D721Med (cell line): ENCODE results near the gene NYAP1.
A peak's percentile ranks its signal among the peaks of the same experiment; 100 is the strongest.

ENCODE experiments used
- DNase-seq: peaks from one replicate; pipeline ENCODE4 v3.0.0; 2011; ENCODE audit warnings: low spot score; ENCODE audit not compliant: insufficient read length
- FAIRE-seq: peaks from 2 replicates; lab custom pipeline; 2011; peaks lifted over from hg19 to GRCh38; lab: Jason Lieb, UNC
- TF ChIP-seq, protein P1 (sequence below): IDR thresholded peaks from 2 replicates; pipeline ENCODE4 v1.5.1; 2012; ENCODE audit warnings: mild to moderate bottlenecking, control low read depth; ENCODE audit not compliant: insufficient read depth; ENCODE audit errors: missing control alignments

Gene NYAP1

DNA sequence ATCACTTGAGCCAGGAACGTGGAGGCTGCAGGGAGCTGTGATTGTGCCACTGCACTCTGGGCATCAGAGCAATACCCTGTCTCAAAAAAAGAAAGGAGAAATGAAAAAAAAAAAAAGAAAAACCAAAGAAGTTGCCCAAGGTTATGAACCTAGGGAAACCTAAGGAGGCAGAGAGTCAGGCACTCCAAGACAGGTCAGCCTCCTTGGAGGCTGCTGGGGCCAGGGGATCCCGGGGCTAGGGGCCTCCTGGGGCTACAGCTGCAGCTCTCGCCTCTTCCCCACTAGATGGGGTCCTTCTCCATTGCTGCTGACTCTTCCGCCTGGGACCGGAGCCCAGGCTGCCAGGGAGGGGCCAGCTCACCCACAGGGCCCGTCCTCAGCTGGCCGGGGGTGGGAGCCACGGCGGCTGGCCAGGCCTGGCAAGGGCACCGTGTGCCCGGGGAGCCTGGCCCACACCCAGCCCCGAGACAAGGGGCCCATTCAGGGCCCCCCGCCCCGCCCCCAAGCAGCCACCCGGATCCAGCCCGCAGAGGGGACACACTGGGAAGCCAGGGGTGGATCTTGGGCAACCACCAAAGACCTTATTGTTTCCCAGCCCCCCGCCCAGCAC lies 17.9 kb upstream of the NYAP1 start:
- no peak for FAIRE-seq
- DNase-seq: peak; percentile 82
- TF ChIP-seq, protein P1, sequence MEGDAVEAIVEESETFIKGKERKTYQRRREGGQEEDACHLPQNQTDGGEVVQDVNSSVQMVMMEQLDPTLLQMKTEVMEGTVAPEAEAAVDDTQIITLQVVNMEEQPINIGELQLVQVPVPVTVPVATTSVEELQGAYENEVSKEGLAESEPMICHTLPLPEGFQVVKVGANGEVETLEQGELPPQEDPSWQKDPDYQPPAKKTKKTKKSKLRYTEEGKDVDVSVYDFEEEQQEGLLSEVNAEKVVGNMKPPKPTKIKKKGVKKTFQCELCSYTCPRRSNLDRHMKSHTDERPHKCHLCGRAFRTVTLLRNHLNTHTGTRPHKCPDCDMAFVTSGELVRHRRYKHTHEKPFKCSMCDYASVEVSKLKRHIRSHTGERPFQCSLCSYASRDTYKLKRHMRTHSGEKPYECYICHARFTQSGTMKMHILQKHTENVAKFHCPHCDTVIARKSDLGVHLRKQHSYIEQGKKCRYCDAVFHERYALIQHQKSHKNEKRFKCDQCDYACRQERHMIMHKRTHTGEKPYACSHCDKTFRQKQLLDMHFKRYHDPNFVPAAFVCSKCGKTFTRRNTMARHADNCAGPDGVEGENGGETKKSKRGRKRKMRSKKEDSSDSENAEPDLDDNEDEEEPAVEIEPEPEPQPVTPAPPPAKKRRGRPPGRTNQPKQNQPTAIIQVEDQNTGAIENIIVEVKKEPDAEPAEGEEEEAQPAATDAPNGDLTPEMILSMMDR: peak; percentile 43

GRCh38 chr7:100466653-100467605 lies 16.8 kb upstream of the NYAP1 start:
- TF ChIP-seq, protein P1: no peak
- FAIRE-seq (no peak), DNase-seq (no peak)

- no peak for FAIRE-seq
- no peak for DNase-seq
- TF ChIP-seq, protein P1: no peak
Measured at GRCh38 chr7:100467638-100468373, 15.9 kb upstream of the NYAP1 start.

- no peak for FAIRE-seq
Measured at GRCh38 chr7:100469227-100470044, 14.3 kb upstream of the NYAP1 start.

DNA sequence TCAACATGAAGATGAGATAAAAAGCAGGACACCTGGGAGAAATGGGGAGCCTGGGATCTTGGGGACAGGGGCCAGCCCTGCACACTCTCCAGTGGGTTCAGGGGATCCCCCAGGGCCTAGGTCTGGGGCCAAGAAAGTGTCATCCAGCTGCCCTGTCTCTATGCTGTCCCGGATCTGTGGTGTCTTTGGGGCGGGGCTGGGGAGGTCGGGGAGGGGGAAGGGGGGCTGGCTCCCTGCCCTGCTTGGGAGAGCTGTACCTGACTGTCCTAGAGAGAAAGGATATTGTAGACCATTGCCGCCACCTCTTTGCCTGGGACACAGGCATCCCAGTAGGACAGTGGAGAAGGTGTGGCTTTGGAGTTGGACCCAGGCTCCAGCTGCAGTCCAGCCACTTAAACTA lies 12.7 kb upstream of the NYAP1 start:
- DNase-seq (no peak), FAIRE-seq (no peak)
- TF ChIP-seq, protein P1: no peak

More at GRCh38 chr7:100469227-100470044, 14.3 kb upstream of the NYAP1 start:
- DNase-seq: peak; percentile 98
- TF ChIP-seq, protein P1: peak; percentile 86

- FAIRE-seq (no peak), DNase-seq (no peak)
- TF ChIP-seq, protein P1: no peak
Measured at GRCh38 chr7:100472121-100472851, 11.4 kb upstream of the NYAP1 start.
